GM12878 (cell line): ENCODE results near the gene TEX12. TPM values are rescaled to one million over a fixed set of nuclear protein-coding genes. Genes with fewer than 3 reads are reported as not detected.

ENCODE experiments used
- CEBPB ChIP-seq, 2 experiments: fragments of 150-350 bp in 1 of 2; IDR thresholded peaks; 2 replicates each; pipeline ENCODE4 v1.6.1; 2012 to 2014; ENCODE audit warnings: low read depth in 2 of 2, low read length in 2 of 2, borderline replicate concordance in 1 of 2, inconsistent platforms in 1 of 2
- CHD2 ChIP-seq: IDR thresholded peaks from 2 replicates; pipeline ENCODE4 v1.6.1; 2011; ENCODE audit warnings: low read depth, low read length, improper control_type of control experiment, borderline replicate concordance
- IKZF1 ChIP-seq: fragments of 450-650 bp; conservative IDR thresholded peaks from 2 replicates; pipeline ENCODE4 v1.6.1; 2017; ENCODE audit warnings: antibody characterized with exemption, mild to moderate bottlenecking
- PML ChIP-seq: IDR thresholded peaks from 2 replicates; pipeline ENCODE4 v1.6.1; 2012; ENCODE audit warnings: low read length, inconsistent platforms
- RUNX3 ChIP-seq: IDR thresholded peaks from 2 replicates; pipeline ENCODE4 v1.6.1; 2012; ENCODE audit warnings: low read length, inconsistent platforms
- SRF ChIP-seq, 2 experiments: IDR thresholded peaks; 2 replicates each; pipeline ENCODE4 v1.6.1; 2011; ENCODE audit warnings: low read depth in 2 of 2, low read length in 2 of 2, mild to moderate bottlenecking in 1 of 2, moderate library complexity in 1 of 2
- TCF12 ChIP-seq: IDR thresholded peaks from 2 replicates; pipeline ENCODE4 v1.6.1; 2011; ENCODE audit warnings: low read depth, mild to moderate bottlenecking, low read length
- ZNF24 ChIP-seq: fragments of 450-650 bp; IDR thresholded peaks from 2 replicates; pipeline ENCODE4 v1.6.1; 2017; ENCODE audit warnings: antibody characterized with exemption, mild to moderate bottlenecking
- polyA plus RNA-seq, 11 experiments: library from polyadenylated mRNA; depleted of rRNA in 4 of 11; unstranded in 6 of 11; stranded (reverse) in 5 of 11; fragments of >200 nt; fragmentation: Nextera tagmentation in 4 of 11; fragmentation: Illumina TruSeq in 1 of 11; extraction: Ambion mirVana in 4 of 11; extraction: Trizol in 1 of 11; gene quantifications; 1 replicate in 1 of 11; 2 replicates in 10 of 11; pipeline versions ENCODE4 v1.2.1 to v1.2.3, GENCODE V29; 2011 to 2016; ENCODE audit warnings: inconsistent platforms in 2 of 11, missing spikeins in 2 of 11, low read depth in 1 of 11
- total RNA-seq, 4 experiments: library from RNA; depleted of rRNA in 3 of 4; stranded (reverse); fragments of >200 nt in 3 of 4; fragmentation: Illumina TruSeq in 1 of 4; extraction: Trizol in 1 of 4; gene quantifications; 2 replicates each; pipeline versions ENCODE4 v1.2.1 to v1.2.3, GENCODE V29; 2013 to 2021
- TF ChIP-seq, protein P1 (sequence below), 3 experiments: IDR thresholded peaks in 2 of 3; conservative IDR thresholded peaks in 1 of 3; 2 replicates each; pipeline ENCODE4 v1.5.1; 2011; ENCODE audit warnings: low read depth in 3 of 3, low read length in 3 of 3, mild to moderate bottlenecking in 3 of 3, control low read depth in 2 of 3, moderate library complexity in 2 of 3, inconsistent platforms in 1 of 3, mixed read lengths in 1 of 3; ENCODE audit not compliant: control insufficient read depth in 2 of 3, insufficient read depth in 1 of 3; ENCODE audit errors: extremely low read depth in 1 of 3
- TF ChIP-seq, protein P2 (sequence below): fragments of 450-650 bp; IDR thresholded peaks from 2 replicates; pipeline ENCODE4 v1.6.1; 2014; ENCODE audit warnings: mild to moderate bottlenecking

The TEX12 gene
- total and polyA plus RNA-seq, 10 of the 15 experiments (the other 5 are each of a cell fraction or from before 2014, with no cell fraction given), result 0.11 to 1.3 (median 0.40) TPM; not detected in 2

DNA sequence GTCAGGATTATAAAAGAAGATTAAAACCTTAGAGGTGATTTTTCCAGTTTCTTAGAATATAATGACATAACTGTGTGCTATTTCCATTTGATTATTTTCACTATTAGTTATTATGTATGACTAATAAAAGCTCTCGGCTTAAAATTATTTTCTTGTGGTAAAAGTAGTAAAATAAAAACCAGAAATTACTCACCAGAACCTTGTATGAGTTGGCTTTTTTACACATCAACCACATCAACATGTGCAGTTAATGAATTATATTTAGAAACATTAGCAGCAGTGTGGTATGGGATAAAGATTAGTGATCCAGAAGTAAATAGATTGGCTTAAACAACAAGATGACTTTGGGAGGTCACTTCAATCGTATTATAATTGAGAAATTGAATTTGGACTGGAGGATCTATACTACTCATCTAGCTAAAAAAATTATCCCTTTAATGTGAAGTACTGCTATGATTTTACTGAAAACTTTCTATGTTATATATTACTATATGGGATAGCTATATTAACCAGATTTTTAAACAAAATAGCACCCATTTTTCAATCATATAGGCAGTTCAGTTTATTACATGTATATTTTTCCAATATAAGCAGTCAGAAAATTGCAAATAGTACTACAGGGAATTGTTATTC is 5.3 kb downstream of the TEX12 start (continued):
- TF ChIP-seq CHD2, result no peak
- 0 out of 4 replicates have a peak, but pooled peaks of 1 of the 2 experiments have one; percentile 55 for TF ChIP-seq SRF (IDR thresholded peaks at IDR 0.05; ENCODE audit: low read depth in 2 of 2, low read length in 2 of 2)
- no peak for TF ChIP-seq ZNF24
- TF ChIP-seq RUNX3, result peak; percentile 100
- peak; percentile 73; the same call in 1 of the 2 replicates for TF ChIP-seq PML
- 0 out of 2 replicates have a peak, but pooled peaks have one; percentile 14 for TF ChIP-seq IKZF1
- TF ChIP-seq TCF12, result no peak
- TF ChIP-seq, protein P1, sequence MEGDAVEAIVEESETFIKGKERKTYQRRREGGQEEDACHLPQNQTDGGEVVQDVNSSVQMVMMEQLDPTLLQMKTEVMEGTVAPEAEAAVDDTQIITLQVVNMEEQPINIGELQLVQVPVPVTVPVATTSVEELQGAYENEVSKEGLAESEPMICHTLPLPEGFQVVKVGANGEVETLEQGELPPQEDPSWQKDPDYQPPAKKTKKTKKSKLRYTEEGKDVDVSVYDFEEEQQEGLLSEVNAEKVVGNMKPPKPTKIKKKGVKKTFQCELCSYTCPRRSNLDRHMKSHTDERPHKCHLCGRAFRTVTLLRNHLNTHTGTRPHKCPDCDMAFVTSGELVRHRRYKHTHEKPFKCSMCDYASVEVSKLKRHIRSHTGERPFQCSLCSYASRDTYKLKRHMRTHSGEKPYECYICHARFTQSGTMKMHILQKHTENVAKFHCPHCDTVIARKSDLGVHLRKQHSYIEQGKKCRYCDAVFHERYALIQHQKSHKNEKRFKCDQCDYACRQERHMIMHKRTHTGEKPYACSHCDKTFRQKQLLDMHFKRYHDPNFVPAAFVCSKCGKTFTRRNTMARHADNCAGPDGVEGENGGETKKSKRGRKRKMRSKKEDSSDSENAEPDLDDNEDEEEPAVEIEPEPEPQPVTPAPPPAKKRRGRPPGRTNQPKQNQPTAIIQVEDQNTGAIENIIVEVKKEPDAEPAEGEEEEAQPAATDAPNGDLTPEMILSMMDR (IDR thresholded peaks at IDR 0.05 in 2 of 3, conservative IDR thresholded peaks at IDR 0.05 in 1 of 3; ENCODE audit: control insufficient read depth in 2 of 3, extremely low read depth in 1 of 3, insufficient read depth in 1 of 3, low read depth in 3 of 3, low read length in 3 of 3), result no peak
- TF ChIP-seq CEBPB (IDR thresholded peaks at IDR 0.05; ENCODE audit: borderline replicate concordance in 1 of 2, low read depth in 2 of 2, low read length in 2 of 2), result peak in 1 of 2 experiments; percentile 82; a peak in 1 of 4 replicates
- TF ChIP-seq, protein P2, sequence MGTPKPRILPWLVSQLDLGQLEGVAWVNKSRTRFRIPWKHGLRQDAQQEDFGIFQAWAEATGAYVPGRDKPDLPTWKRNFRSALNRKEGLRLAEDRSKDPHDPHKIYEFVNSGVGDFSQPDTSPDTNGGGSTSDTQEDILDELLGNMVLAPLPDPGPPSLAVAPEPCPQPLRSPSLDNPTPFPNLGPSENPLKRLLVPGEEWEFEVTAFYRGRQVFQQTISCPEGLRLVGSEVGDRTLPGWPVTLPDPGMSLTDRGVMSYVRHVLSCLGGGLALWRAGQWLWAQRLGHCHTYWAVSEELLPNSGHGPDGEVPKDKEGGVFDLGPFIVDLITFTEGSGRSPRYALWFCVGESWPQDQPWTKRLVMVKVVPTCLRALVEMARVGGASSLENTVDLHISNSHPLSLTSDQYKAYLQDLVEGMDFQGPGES, result no peak
